K562 (cell line): ENCODE measurements around the gene LPCAT3. TPM values are rescaled to one million over a fixed set of nuclear protein-coding genes. Genes with fewer than 3 reads are reported as not detected.

Source experiments
- CTCF ChIP-seq, 3 experiments: IDR thresholded peaks in 2 of 3; conservative IDR thresholded peaks in 1 of 3; 2 replicates each; pipeline ENCODE4 v1.5.1; 2011 to 2012; ENCODE audit warnings: low read length in 3 of 3, mild to moderate bottlenecking in 3 of 3, control low read depth in 2 of 3, improper control_type of control experiment in 1 of 3, inconsistent platforms in 1 of 3, low read depth in 1 of 3, mixed read lengths in 1 of 3, moderate library complexity in 1 of 3; ENCODE audit not compliant: insufficient read depth in 2 of 3
- DNMT1 ChIP-seq: fragments of 450-650 bp; IDR thresholded peaks from 2 replicates; pipeline ENCODE4 v1.6.1; 2016; ENCODE audit warnings: antibody characterized with exemption, mild to moderate bottlenecking
- ILF3 ChIP-seq: fragments of 450-650 bp; IDR thresholded peaks from 2 replicates; pipeline ENCODE4 v1.6.1; 2018; ENCODE audit warnings: antibody characterized with exemption, mild to moderate bottlenecking, moderate library complexity, borderline replicate concordance
- JUND ChIP-seq, 2 experiments: IDR thresholded peaks; 2 replicates in 1 of 2; 3 replicates in 1 of 2; pipeline ENCODE4 v1.6.1; 2011; ENCODE audit warnings: borderline replicate concordance in 2 of 2, low read depth in 2 of 2, low read length in 2 of 2, improper control_type of control experiment in 1 of 2, missing biosample characterization in 1 of 2, missing genetic modification characterization in 1 of 2, missing genetic modification reagents in 1 of 2
- MEF2A ChIP-seq: IDR thresholded peaks from 2 replicates; pipeline ENCODE4 v1.6.1; 2011; ENCODE audit warnings: low read depth, mild to moderate bottlenecking, low read length, moderate library complexity; ENCODE audit not compliant: control insufficient read depth
- MIER1 ChIP-seq: fragments of 450-650 bp; IDR thresholded peaks from 2 replicates; pipeline ENCODE4 v1.6.1; 2016; ENCODE audit warnings: antibody characterized with exemption, mild to moderate bottlenecking, low read depth
- NCOR1 ChIP-seq: fragments of 450-650 bp; IDR thresholded peaks from 2 replicates; pipeline ENCODE4 v1.6.1; 2016; ENCODE audit warnings: mild to moderate bottlenecking, moderate library complexity
- NFE2L1 ChIP-seq: fragments of 450-650 bp; IDR thresholded peaks from 2 replicates; pipeline ENCODE4 v1.6.1; 2016; ENCODE audit warnings: missing genetic modification characterization, low read depth, mild to moderate bottlenecking, missing compliant biosample characterization, moderate library complexity, borderline replicate concordance
- PHTF2 ChIP-seq: fragments of 250-450 bp; sonication (Bioruptor Pico); IDR thresholded peaks from 2 replicates; pipeline ENCODE4 v1.5.0; 2021; ENCODE audit warnings: mild to moderate bottlenecking
- POLR2H ChIP-seq: IDR thresholded peaks from 2 replicates; pipeline ENCODE4 v1.6.1; 2016; ENCODE audit warnings: missing genetic modification characterization, low read depth, mild to moderate bottlenecking, control low read depth, missing compliant biosample characterization, moderate library complexity
- PYGO2 ChIP-seq: fragments of 450-650 bp; IDR thresholded peaks from 2 replicates; pipeline ENCODE4 v1.6.1; 2016; ENCODE audit warnings: mild to moderate bottlenecking, missing genetic modification characterization, moderate library complexity, missing compliant biosample characterization
- SMARCC2 ChIP-seq: fragments of 450-650 bp; IDR thresholded peaks from 2 replicates; pipeline ENCODE4 v1.6.1; 2017; ENCODE audit warnings: antibody characterized with exemption, moderate library complexity, mild to moderate bottlenecking, low read depth
- TFAP4 ChIP-seq: sonication (generic); formaldehyde crosslinking; IDR thresholded peaks from 2 replicates; pipeline ENCODE4 v1.8.0; 2022; ENCODE audit warnings: missing genetic modification reagents, mild to moderate bottlenecking, moderate library complexity, borderline replicate concordance
- ZBTB34 ChIP-seq: fragments of 250-450 bp; sonication (Bioruptor Pico); IDR thresholded peaks from 2 replicates; pipeline ENCODE4 v1.8.0; 2021; ENCODE audit warnings: mild to moderate bottlenecking, moderate library complexity
- ZFP1 ChIP-seq: fragments of 450-650 bp; formaldehyde crosslinking; IDR thresholded peaks from 2 replicates; pipeline ENCODE4 v1.4.0; 2020; ENCODE audit warnings: mild to moderate bottlenecking, mixed read lengths
- ZFP30 ChIP-seq: fragments of 250-450 bp; sonication (Bioruptor Pico); IDR thresholded peaks from 2 replicates; pipeline ENCODE4 v1.8.0; 2022; ENCODE audit warnings: moderate library complexity, mild to moderate bottlenecking, inconsistent platforms, borderline replicate concordance
- ZNF717 ChIP-seq: fragments of 250-450 bp; sonication (Bioruptor Pico); IDR thresholded peaks from 2 replicates; pipeline ENCODE4 v1.5.0; 2021
- ZNF740 ChIP-seq, 3 experiments: fragments of 200-800 bp in 1 of 3; sonication (Bioruptor generic) in 1 of 3; sonication (generic) in 1 of 3; formaldehyde crosslinking in 1 of 3; IDR thresholded peaks; 2 replicates each; pipeline versions ENCODE4 v1.6.1 to v1.8.0; 2016 to 2022; ENCODE audit warnings: mild to moderate bottlenecking in 2 of 3, missing compliant biosample characterization in 2 of 3, missing genetic modification characterization in 2 of 3, missing genetic modification reagents in 1 of 3
- polyA plus RNA-seq, 8 experiments: library from polyadenylated mRNA; depleted of rRNA in 4 of 8; stranded (reverse) in 5 of 8; unstranded in 3 of 8; fragments of >200 nt; fragmentation: Nextera tagmentation in 2 of 8; fragmentation: Illumina TruSeq in 1 of 8; extraction: Ambion mirVana in 2 of 8; extraction: Trizol in 1 of 8; gene quantifications; 2 replicates each; pipeline versions ENCODE4 v1.2.1 to v1.2.3, GENCODE V29; 2011 to 2014; ENCODE audit warnings: inconsistent platforms in 1 of 8, missing spikeins in 1 of 8
- total RNA-seq, 7 experiments: library from RNA; depleted of rRNA in 6 of 7; stranded (reverse); fragments of >200 nt in 6 of 7; fragmentation: Illumina TruSeq in 2 of 7; extraction: Trizol in 2 of 7; gene quantifications; 2 replicates each; pipeline versions ENCODE4 v1.2.1 to v1.2.3, GENCODE V29; 2011 to 2021; ENCODE audit warnings: low replicate concordance in 1 of 7
- TF ChIP-seq, protein P1 (sequence below): fragments of 250-450 bp; sonication (Bioruptor Pico); IDR thresholded peaks from 2 replicates; pipeline ENCODE4 v1.5.0; 2020; ENCODE audit warnings: mild to moderate bottlenecking, borderline replicate concordance

LPCAT3 gene
- total and polyA plus RNA-seq, 9 of the 15 experiments (the other 6 are each of a cell fraction or from before 2014, with no cell fraction given): 4.9 to 52.5 (median 25.3) TPM

DNA sequence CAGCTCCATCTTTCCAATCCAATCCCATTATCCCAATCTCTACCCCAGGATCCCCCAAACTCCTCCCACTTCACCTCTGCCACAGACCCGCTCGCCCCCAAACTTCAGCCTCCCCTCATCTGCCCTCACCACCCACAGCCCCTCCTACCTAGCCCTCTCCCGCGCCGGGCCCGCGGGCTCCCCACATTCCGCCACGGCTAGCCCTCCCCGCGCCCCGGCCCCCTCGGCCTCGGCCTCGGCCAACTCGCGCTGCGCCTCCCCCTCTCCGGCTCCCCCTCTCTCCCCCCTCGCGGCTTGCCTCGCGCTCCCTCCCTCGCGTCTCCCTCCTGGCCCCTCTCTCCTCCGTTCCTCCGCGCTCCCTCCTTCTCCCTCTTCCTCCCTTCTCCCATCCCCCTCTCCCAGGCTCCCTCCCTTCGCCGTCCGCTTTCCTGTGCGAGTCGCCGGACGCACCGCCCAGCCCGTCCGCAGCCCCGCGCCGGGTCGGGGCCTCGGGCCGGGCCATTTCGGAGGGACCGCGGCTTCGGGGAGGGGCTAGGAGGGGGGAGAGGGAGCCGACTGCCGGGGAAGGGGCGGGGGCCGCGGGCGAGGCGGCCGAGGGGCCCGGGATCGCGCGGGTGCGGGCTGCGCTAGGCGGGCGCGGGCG, 90.8 kb downstream of the LPCAT3 start, which contains the start of gene ATN1 (continued):
- no peak for TF ChIP-seq ZFP1 (CRISPR knock-in tag)
- TF ChIP-seq, protein P1, sequence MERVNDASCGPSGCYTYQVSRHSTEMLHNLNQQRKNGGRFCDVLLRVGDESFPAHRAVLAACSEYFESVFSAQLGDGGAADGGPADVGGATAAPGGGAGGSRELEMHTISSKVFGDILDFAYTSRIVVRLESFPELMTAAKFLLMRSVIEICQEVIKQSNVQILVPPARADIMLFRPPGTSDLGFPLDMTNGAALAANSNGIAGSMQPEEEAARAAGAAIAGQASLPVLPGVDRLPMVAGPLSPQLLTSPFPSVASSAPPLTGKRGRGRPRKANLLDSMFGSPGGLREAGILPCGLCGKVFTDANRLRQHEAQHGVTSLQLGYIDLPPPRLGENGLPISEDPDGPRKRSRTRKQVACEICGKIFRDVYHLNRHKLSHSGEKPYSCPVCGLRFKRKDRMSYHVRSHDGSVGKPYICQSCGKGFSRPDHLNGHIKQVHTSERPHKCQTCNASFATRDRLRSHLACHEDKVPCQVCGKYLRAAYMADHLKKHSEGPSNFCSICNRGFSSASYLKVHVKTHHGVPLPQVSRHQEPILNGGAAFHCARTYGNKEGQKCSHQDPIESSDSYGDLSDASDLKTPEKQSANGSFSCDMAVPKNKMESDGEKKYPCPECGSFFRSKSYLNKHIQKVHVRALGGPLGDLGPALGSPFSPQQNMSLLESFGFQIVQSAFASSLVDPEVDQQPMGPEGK (CRISPR knock-in tag): no peak
- TF ChIP-seq POLR2H (tag): no peak
- TF ChIP-seq TFAP4 (CRISPR knock-in tag): no peak
- TF ChIP-seq NCOR1: no peak
- TF ChIP-seq PHTF2 (CRISPR knock-in tag): no peak
- no peak for TF ChIP-seq MIER1
- no peak for TF ChIP-seq DNMT1
- TF ChIP-seq CTCF (IDR thresholded peaks at IDR 0.05 in 2 of 3, conservative IDR thresholded peaks at IDR 0.05 in 1 of 3; ENCODE audit: insufficient read depth in 2 of 3, low read depth in 1 of 3, low read length in 3 of 3): no peak
- TF ChIP-seq PYGO2 (tag): no peak
- no peak for TF ChIP-seq NFE2L1 (tag)
- TF ChIP-seq ZBTB34: no peak
- no peak for TF ChIP-seq ZNF717
- no peak for TF ChIP-seq ILF3
- no peak for TF ChIP-seq ZFP30 (CRISPR knock-in tag)
- TF ChIP-seq JUND (IDR thresholded peaks at IDR 0.05; ENCODE audit: borderline replicate concordance, low read depth, low read length): 0 out of 2 replicates have a peak, but pooled peaks have one; percentile 8
- no peak for TF ChIP-seq JUND (tag; IDR thresholded peaks at IDR 0.05; ENCODE audit: borderline replicate concordance, low read depth, low read length)
- no peak for TF ChIP-seq ZNF740 (CRISPR knock-in tag; IDR thresholded peaks at IDR 0.05)
- TF ChIP-seq ZNF740 (tag; IDR thresholded peaks at IDR 0.05): peak in 1 of 2 experiments; percentile 56; a peak in 2 of 4 replicates
- no peak for TF ChIP-seq MEF2A
- no peak for TF ChIP-seq SMARCC2
